Mucosa of stomach (tissue), 1 donor: ENCODE data around the gene ERBB2.

Experiments used
- H3K27me3 ChIP-seq: one replicate; pipeline ENCODE4 v1.7.0; 2013; ENCODE audit warnings: mild to moderate bottlenecking, low read length; ENCODE audit not compliant: control insufficient read depth, insufficient read depth
- H3K36me3 ChIP-seq: one replicate; pipeline ENCODE4 v1.7.0; 2013; ENCODE audit warnings: low read length; ENCODE audit not compliant: control insufficient read depth, insufficient read depth
- H3K4me1 ChIP-seq: one replicate; pipeline ENCODE4 v1.7.0; 2013; ENCODE audit warnings: mild to moderate bottlenecking, low read length; ENCODE audit not compliant: control insufficient read depth, insufficient read depth
- H3K4me3 ChIP-seq: one replicate; pipeline ENCODE4 v1.7.0; 2013; ENCODE audit warnings: low read length
- H3K9ac ChIP-seq: one replicate; pipeline ENCODE4 v1.7.0; 2013; ENCODE audit warnings: mild to moderate bottlenecking, low read length, moderate library complexity
- H3K9me3 ChIP-seq: one replicate; pipeline ENCODE4 v1.7.0; 2013; ENCODE audit warnings: mild to moderate bottlenecking, low read length, moderate library complexity; ENCODE audit not compliant: control insufficient read depth
- donor health status: Pancreatic carcinoma.

ERBB2 gene

DNA sequence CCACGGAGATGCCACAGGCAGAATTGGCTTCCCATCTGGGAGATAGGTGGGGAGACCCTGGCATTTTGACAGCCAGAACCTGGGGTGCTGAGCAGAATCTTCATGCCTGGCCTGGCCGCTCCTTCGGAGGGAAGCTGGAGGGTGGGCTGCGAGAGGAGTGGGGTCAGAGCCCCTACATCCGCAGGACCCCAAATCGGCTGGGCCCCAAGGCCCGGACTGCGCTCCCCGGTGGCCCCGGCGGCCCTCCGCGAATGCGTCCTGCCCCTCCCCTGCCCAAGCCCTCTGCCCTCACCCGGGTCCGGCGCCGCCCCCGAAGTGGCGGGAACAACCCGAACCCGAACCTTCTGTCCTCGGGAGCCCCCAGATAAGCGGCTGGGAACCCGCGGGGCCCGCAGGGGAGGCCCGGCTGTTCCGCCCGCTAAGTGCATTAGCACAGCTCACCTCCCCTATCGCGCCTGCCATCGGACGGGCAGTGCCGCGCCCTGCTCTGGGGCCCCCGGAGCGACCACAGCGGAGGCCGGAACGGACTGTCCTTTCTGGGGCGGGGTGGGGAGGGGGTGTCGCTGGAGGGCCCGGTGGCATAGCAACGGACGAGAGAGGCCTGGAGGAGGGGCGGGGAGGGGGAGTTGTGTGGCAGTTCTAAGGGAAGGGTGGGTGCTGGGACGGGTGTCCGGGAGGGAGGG, 32.5 kb upstream of the ERBB2 start:
- Histone ChIP-seq H3K36me3 (no peaks in the 10 kb centered on the region), H3K9ac (no peak overlapping the region), H3K4me3 (no peak overlapping the region), H3K4me1 (peaks cover 68% of the 10 kb centered on the region), H3K27me3 (peaks cover 65% of the 10 kb centered on the region), H3K9me3 (no peaks in the 10 kb centered on the region)

DNA sequence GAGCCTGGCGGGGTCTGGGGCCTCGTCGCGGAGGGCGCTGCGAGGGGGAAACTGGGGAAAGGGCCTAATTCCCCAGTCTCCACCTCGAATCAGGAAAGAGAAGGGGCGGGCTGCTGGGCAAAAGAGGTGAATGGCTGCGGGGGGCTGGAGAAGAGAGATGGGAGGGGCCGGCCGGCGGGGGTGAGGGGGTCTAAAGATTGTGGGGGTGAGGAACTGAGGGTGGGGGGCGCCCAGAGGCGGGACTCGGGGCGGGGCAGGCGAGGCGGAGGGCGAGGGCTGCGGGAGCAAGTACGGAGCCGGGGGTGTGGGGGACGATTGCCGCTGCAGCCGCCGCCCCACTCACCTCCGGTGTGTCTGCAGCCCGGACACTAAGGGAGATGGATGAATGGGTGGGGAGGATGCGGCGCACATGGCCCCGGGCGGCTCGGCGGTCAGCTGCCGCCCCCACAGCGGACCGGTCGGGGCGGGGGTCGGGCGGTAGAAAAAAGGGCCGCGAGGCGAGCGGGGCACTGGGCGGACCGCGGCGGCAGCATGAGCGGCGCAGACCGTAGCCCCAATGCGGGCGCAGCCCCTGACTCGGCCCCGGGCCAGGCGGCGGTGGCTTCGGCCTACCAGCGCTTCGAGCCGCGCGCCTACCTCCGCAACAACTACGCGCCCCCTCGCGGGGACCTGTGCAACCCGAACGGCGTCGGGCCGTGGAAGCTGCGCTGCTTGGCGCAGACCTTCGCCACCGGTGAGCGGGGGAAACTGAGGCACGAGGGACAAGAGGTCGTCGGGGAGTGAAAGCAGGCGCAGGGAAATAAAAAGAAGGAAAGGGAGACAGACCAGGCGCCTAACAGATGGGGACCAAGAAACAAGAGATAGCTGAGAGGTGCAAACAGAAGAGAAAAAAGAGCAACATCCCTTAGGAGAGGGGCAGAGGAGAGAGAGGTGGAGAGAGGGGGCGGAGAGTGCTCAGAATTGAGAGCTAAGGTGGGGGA, 31.6 kb upstream of the ERBB2 start, which contains the start of gene PNMT:
Gene PNMT (plus strand): TSS at position 509 of the 980 bp plus-strand sequence. CDS start 23 bp downstream, at position 532.
- H3K27me3 ChIP-seq, result peaks cover 65% of the 10 kb centered on the region
- H3K36me3 ChIP-seq, result no peaks in the 10 kb centered on the region
- H3K9ac ChIP-seq, result peak within 1 kb of the TSS; percentile 43
- no peaks in the 10 kb centered on the region for H3K9me3 ChIP-seq
- peaks cover 64% of the 10 kb centered on the region for H3K4me1 ChIP-seq
- H3K4me3 ChIP-seq, result no peak within 1 kb of the TSS

DNA sequence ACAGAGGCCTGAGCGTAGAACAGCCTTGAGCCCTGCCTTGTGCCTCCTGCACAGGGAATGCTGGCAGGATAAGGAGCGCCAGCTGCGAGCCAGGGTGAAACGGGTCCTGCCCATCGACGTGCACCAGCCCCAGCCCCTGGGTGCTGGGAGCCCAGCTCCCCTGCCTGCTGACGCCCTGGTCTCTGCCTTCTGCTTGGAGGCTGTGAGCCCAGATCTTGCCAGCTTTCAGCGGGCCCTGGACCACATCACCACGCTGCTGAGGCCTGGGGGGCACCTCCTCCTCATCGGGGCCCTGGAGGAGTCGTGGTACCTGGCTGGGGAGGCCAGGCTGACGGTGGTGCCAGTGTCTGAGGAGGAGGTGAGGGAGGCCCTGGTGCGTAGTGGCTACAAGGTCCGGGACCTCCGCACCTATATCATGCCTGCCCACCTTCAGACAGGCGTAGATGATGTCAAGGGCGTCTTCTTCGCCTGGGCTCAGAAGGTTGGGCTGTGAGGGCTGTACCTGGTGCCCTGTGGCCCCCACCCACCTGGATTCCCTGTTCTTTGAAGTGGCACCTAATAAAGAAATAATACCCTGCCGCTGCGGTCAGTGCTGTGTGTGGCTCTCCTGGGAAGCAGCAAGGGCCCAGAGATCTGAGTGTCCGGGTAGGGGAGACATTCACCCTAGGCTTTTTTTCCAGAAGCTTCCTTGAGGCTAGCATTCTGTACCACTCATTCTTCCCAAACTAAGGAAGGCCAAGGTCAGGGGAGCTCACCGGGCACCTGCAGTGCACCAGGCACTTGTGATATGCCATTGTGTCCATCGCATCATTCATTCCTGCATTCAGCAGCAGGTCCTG, 29.7 kb upstream of the ERBB2 start:
- no peak overlapping the region for H3K9ac ChIP-seq
- H3K27me3 ChIP-seq, result peaks cover 61% of the 10 kb centered on the region
- no peaks in the 10 kb centered on the region for H3K9me3 ChIP-seq
- no peak overlapping the region for H3K4me3 ChIP-seq
- no peaks in the 10 kb centered on the region for H3K36me3 ChIP-seq
- peaks cover 60% of the 10 kb centered on the region for H3K4me1 ChIP-seq

DNA sequence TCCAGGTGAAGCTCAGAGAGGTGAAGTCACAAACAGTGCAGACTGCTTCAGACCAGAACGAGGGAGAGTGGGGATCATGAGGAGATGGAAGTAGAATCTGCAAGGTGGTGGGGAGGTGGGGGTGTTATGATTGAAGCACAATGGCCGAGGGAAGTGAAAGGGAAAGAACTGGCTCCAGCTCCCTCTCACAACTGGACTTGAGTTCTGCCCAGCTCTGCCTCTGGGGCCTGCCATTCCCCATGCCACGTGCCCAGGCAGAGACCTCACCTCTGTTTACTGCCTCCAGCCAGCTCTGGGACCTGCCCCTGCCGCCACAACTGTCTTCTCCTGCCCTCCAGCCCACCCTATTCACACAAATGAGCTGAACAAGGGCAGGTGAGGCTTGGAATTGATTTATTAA, 29.1 kb upstream of the ERBB2 start:
- Histone ChIP-seq H3K4me1 (peaks cover 60% of the 10 kb centered on the region), H3K9ac (no peak overlapping the region), H3K27me3 (peaks cover 57% of the 10 kb centered on the region), H3K4me3 (no peak overlapping the region), H3K36me3 (no peaks in the 10 kb centered on the region), H3K9me3 (no peaks in the 10 kb centered on the region)

DNA sequence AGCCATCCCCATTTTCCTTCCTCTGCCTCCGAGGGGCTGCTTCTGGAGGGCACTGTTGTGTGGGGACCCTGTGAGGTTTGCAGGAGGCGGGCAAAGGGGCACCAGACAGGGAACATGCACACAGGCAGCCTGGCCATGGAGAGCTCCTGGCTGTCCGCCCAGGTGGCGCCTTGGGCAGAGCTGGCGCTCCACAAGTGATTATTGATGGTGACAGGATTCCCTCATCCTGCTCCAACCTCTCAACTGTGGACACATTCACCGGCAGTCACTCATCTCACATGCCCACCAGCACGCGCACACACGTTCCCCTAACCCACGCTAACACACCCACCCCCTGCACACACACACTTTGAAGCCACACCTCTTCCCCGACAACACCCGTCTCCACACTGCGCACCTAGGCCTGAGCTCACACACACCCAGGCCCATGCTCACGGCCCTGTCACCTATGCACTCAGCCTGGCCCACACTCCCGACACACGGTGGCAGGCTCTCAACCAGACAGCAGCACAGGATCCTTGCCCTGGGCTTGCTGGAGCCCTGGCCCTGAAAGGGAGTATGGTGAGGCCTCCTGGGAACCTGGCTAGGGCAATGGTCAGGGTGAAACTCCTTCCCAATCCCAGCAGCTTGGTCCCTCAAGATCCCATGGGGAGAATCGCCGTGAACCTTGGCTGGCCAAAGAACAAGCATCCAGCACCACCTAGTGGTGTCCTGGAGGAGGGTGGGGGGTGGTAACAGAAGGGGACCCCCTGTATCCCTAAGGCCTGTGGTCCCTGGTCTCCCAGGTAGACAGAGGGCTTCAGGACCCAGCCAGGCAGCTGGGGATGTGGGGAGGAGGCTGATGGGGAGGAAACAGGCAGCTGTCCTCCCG, 28.0 kb upstream of the ERBB2 start:
- H3K4me1 ChIP-seq, result peaks cover 69% of the 10 kb centered on the region
- no peaks in the 10 kb centered on the region for H3K36me3 ChIP-seq
- H3K9me3 ChIP-seq, result no peaks in the 10 kb centered on the region
- H3K27me3 ChIP-seq, result peaks cover 46% of the 10 kb centered on the region
- H3K4me3 ChIP-seq, result no peak overlapping the region
- H3K9ac ChIP-seq, result peak overlapping the region; percentile 58

DNA sequence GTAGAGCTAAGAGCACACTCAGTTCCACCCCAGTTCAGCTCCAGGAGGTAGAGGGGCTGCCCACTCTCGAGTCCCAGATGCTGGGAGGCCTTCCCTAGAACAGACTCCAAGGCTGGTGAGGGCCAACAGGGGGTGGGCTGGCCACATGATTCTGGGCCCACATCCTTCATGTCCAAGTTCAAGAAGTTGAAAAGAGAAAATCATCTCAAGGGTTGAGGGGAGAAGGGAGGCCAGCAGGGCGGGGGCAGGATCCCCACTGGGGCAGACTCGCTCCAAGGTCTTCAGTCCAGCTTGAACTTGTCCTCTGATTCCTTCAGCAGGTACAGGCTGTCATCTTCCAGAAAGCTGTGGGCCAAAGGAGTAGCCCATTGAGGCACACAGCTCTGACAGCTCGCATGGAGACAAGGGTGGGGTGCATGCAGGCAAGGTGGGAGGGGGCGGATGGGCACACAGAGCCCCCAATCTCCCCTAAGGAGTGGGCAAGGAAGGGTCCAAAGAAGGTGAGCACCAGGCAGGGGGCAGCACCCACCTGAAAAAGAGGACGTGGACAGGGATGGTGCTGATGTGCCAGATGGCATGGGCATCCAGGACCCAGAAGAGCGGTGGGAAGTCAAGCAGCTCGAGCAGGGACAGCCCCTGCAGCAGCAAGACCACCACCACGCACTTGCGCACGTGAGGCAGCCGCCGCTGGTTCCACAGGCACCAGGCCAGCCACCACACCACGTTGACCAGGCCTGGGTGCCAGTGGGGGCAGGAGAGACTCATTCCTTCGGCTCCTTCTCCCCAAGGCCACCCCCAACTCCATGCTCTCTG, 27.1 kb upstream of the ERBB2 start:
- no peaks in the 10 kb centered on the region for H3K9me3 ChIP-seq
- H3K9ac ChIP-seq, result peak overlapping the region; percentile 58
- peaks cover 37% of the 10 kb centered on the region for H3K27me3 ChIP-seq
- H3K4me3 ChIP-seq, result no peak overlapping the region
- H3K4me1 ChIP-seq, result peaks cover 71% of the 10 kb centered on the region
- H3K36me3 ChIP-seq, result no peaks in the 10 kb centered on the region

DNA sequence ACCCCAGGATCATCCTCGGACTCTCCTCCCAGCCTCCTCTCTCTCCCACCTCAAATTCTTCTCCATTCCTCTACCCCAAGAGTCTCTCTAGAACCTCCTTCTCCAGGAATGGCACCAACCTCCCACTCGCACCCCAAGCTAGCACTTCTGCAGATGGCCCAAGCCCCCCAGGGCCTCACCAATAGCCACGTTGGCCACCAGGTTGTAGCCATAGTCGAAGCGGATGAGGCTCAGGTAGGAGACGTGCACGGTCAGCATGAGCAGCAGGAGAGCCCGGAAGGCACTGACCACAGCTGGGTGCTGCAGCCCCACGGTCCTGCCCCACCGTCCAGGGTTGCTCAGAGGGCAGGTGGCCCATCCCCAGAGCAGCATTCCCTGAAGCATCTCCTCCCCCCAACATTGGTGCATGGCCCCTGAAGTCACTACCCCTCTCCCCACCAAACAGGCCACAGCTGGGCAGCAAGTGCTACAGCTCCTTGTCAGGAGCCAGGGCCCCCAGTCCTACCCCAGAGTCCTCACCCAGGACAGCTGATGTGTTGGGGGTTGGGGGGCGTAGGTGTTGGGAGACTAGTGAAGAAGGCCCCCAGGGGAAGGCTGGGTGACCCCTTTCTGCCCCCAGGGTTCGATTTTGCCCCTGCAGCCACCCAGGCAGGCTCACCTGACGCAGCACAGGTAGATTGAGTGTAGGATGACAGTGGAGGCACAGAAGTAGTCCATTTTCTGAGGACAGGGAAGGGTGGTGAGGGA, 26.4 kb upstream of the ERBB2 start:
- Histone ChIP-seq H3K9me3 (no peaks in the 10 kb centered on the region), H3K4me3 (no peak overlapping the region), H3K27me3 (peaks cover 29% of the 10 kb centered on the region), H3K9ac (no peak overlapping the region), H3K36me3 (no peaks in the 10 kb centered on the region), H3K4me1 (peaks cover 75% of the 10 kb centered on the region)

DNA sequence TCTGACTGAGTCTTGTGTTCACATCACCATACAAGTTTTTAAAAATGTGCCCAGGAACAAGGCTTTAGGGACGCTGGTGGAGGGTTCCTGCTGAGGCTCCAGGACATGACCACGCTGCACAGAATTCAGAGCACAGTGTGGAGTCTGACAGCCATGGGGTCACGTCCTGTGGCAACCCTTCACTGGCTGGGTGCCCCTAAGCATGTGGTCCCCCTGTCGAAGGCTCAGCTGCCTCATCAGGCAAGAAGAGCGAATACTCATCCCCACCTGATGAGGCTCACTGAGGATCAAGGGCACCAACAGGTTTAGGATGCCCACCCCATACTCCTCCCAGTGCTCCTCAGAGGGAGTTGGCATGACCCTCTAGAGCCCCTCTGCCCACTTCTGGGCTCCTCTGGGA, 25.7 kb upstream of the ERBB2 start:
- peaks cover 26% of the 10 kb centered on the region for H3K27me3 ChIP-seq
- no peak overlapping the region for H3K4me3 ChIP-seq
- peak overlapping the region; percentile 57 for H3K9ac ChIP-seq
- no peaks in the 10 kb centered on the region for H3K36me3 ChIP-seq
- no peaks in the 10 kb centered on the region for H3K9me3 ChIP-seq
- H3K4me1 ChIP-seq, result peaks cover 79% of the 10 kb centered on the region

DNA sequence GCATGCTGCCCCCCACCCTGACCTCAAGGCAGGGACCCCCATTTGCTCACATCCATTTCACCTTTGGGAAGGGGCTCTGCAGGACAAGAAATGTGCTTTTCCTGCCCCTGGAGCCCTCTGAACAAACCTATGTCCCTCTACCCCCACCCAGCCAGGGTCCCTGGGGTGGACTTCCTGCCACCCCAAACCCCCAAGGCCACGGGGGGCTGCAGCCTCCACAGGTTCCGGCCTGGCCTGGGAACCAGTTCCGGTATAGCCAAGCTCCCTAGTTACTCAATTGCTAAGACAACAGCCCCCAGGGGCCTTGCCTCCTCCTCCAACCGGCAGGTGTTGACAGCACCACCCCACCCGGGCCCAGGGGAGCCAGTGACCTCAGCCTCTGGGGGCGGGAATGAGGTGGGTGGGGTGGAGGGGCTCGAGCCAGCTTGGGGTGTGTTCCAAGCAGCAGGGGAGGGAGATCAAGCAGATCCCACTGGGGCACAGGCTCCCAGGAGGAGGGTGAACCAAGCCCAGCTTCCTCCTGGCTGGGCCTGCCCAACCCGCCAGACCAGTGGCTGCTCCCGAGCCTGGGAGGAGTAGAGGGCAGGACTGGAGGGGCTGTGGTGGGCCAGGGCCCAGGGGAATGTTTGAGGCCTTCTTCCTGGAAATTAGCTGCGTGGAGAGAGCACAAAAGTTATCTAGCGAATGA, 25.0 kb upstream of the ERBB2 start:
- Histone ChIP-seq H3K27me3 (peaks cover 19% of the 10 kb centered on the region), H3K4me3 (no peak overlapping the region), H3K9me3 (no peaks in the 10 kb centered on the region), H3K4me1 (peaks cover 86% of the 10 kb centered on the region), H3K36me3 (peaks cover 3% of the 10 kb centered on the region), H3K9ac (peak overlapping the region; percentile 57)
